ENCODE data around the gene CRYGN.

CRYGN gene

GRCh38 chr7:151431281-151431767 lies 8.6 kb downstream of the CRYGN start:
- no peak for TF ChIP-seq CTCF (conservative IDR thresholded peaks at IDR 0.05; ENCODE audit: control insufficient read depth, insufficient read depth, low read depth, low read length)
- H3K4me3 ChIP-seq (ENCODE audit: control insufficient read depth, low read depth, low read length) = no peak overlapping the region
- no peak for DNase-seq (ENCODE audit: low read depth)

GRCh38 chr7:151430391-151431205 lies 9.3 kb downstream of the CRYGN start:
- DNase-seq (ENCODE audit: low read depth) = no peak
- TF ChIP-seq CTCF (conservative IDR thresholded peaks at IDR 0.05; ENCODE audit: control insufficient read depth, insufficient read depth, low read depth, low read length) = no peak
- H3K4me3 ChIP-seq (ENCODE audit: control insufficient read depth, low read depth, low read length) = no peak overlapping the region

- no peak overlapping the region for H3K4me3 ChIP-seq (ENCODE audit: control insufficient read depth, low read depth, low read length)
- peak; percentile 41 for DNase-seq (ENCODE audit: low read depth)
Measured at GRCh38 chr7:151429560-151430331, 10.2 kb downstream of the CRYGN start.

GRCh38 chr7:151429237-151429559 lies 10.7 kb downstream of the CRYGN start:
- no peak for DNase-seq (ENCODE audit: low read depth)
- H3K4me3 ChIP-seq (ENCODE audit: control insufficient read depth, low read depth, low read length) = no peak overlapping the region
- TF ChIP-seq CTCF (conservative IDR thresholded peaks at IDR 0.05; ENCODE audit: control insufficient read depth, insufficient read depth, low read depth, low read length) = no peak

More at GRCh38 chr7:151429560-151430331, 10.2 kb downstream of the CRYGN start:
- peak; percentile 19 for TF ChIP-seq CTCF (conservative IDR thresholded peaks at IDR 0.05; ENCODE audit: control insufficient read depth, insufficient read depth, low read depth, low read length)

- no peak for TF ChIP-seq CTCF (conservative IDR thresholded peaks at IDR 0.05; ENCODE audit: control insufficient read depth, insufficient read depth, low read depth, low read length)
- H3K4me3 ChIP-seq (ENCODE audit: control insufficient read depth, low read depth, low read length) = no peak overlapping the region
- peak; percentile 79 for DNase-seq (ENCODE audit: low read depth)
Measured at GRCh38 chr7:151428378-151429236, 11.3 kb downstream of the CRYGN start.

GRCh38 chr7:151427705-151428377 lies 12.1 kb downstream of the CRYGN start:
- H3K4me3 ChIP-seq (ENCODE audit: control insufficient read depth, low read depth, low read length) = no peak overlapping the region
- DNase-seq (ENCODE audit: low read depth) = no peak
- no peak for TF ChIP-seq CTCF (conservative IDR thresholded peaks at IDR 0.05; ENCODE audit: control insufficient read depth, insufficient read depth, low read depth, low read length)
